HCT116 (cell line): ENCODE measurements around the gene FOXP2. TPM values are rescaled to one million over a fixed set of nuclear protein-coding genes. Genes with fewer than 3 reads are reported as not detected.

Experiments
- ATAC-seq: fragments of 200-7000 bp; cut with Tn5 transposase; 2 replicates; pipeline ENCODE4 v1.9.1; 2020; ENCODE audit warnings: mild to moderate bottlenecking, moderate library complexity
- BruUV-seq: library from RNA; stranded (reverse); fragments of 400-500 nt; replicated peaks from 2 replicates; lab custom pipeline; 2021; lab: Mats Ljungman, UMichigan
- CTCF ChIA-PET: fragments of 300-600 bp; sonication (Branson Sonifier 250); formaldehyde crosslinking; loops from one replicate; lab custom pipeline; 2021; ENCODE audit warnings: antibody characterized with exemption; lab: Charles Lee
- POLR2A ChIA-PET: fragments of 300-600, 350-600 bp; sonication (Branson Sonifier 250); formaldehyde crosslinking; loops from one replicate; lab custom pipeline; 2021; ENCODE audit warnings: antibody characterized with exemption; lab: Charles Lee
- RAD21 ChIA-PET, 2 experiments: fragments of 300-600 bp; sonication (Branson Sonifier 250); formaldehyde crosslinking; loops; one replicate each; lab custom pipeline; 2023; ENCODE audit warnings: low total read pairs in 2 of 2; ENCODE audit not compliant: uncharacterized antibody in 2 of 2, unreplicated experiment in 2 of 2, low non-redundant PET in 1 of 2; lab: Charles Lee
- DNase-seq: peaks from one replicate; pipeline ENCODE4 v3.0.0-alpha.2; 2010; ENCODE audit warnings: low read depth, low spot score
- H2AFZ ChIP-seq: fragments of 200-600 bp; shearing (Covaris generic), sonication (generic); 2 replicates; pipeline ENCODE4 v1.6.1; 2017; ENCODE audit warnings: low read depth, mixed run types, mixed read lengths, antibody characterized with exemption, low read length; ENCODE audit not compliant: poor library complexity, severe bottlenecking
- H3K27ac ChIP-seq: 2 replicates; pipeline ENCODE4 v1.5.1; 2012; ENCODE audit warnings: low read depth, low read length
- H3K27me3 ChIP-seq: fragments of 200-600 bp; sonication (generic); 2 replicates; pipeline ENCODE4 v1.6.1; 2016; ENCODE audit warnings: mixed run types, low read length, mixed read lengths; ENCODE audit not compliant: insufficient read depth
- H3K36me3 ChIP-seq, 2 experiments: fragments of 200-500 bp in 1 of 2; fragments of 200-600 bp in 1 of 2; sonication (Bioruptor generic) in 1 of 2; sonication (generic) in 1 of 2; 2 replicates each; pipeline versions ENCODE4 v1.5.1 to v1.6.1; 2014 to 2016; ENCODE audit warnings: low read length in 2 of 2, inconsistent platforms in 1 of 2, mixed read lengths in 1 of 2, mixed run types in 1 of 2; ENCODE audit not compliant: insufficient read depth in 2 of 2, control insufficient read depth in 1 of 2
- H3K4me1 ChIP-seq, 2 experiments: fragments of 200-600 bp in 1 of 2; sonication (generic) in 1 of 2; 2 replicates each; pipeline versions ENCODE4 v1.5.1 to v1.6.1; 2012 to 2017; ENCODE audit warnings: low read length in 2 of 2, inconsistent platforms in 1 of 2, mild to moderate bottlenecking in 1 of 2, mixed read lengths in 1 of 2, mixed run types in 1 of 2, moderate library complexity in 1 of 2; ENCODE audit not compliant: insufficient read depth in 2 of 2, control insufficient read depth in 1 of 2
- H3K4me2 ChIP-seq: fragments of 200-600 bp; sonication (generic); 2 replicates; pipeline ENCODE4 v1.6.1; 2017; ENCODE audit warnings: mixed run types, low read length, mixed read lengths
- H3K4me3 ChIP-seq, 2 experiments: fragments of 200-600 bp in 1 of 2; sonication (generic) in 1 of 2; replicated peaks in 1 of 2; 2 replicates each; pipeline ENCODE4 v1.5.1; 2011 to 2016; ENCODE audit warnings: low read length in 2 of 2, control low read depth in 1 of 2, low read depth in 1 of 2, mild to moderate bottlenecking in 1 of 2, mixed read lengths in 1 of 2, mixed run types in 1 of 2
- H3K79me2 ChIP-seq: fragments of 200-600 bp; sonication (generic); 2 replicates; pipeline ENCODE4 v1.6.1; 2017; ENCODE audit warnings: mild to moderate bottlenecking, mixed run types, low read length, moderate library complexity, mixed read lengths; ENCODE audit not compliant: insufficient read depth
- H3K9ac ChIP-seq: fragments of 200-600 bp; sonication (generic); 2 replicates; pipeline ENCODE4 v1.6.1; 2016; ENCODE audit warnings: low read length, mixed read lengths
- H3K9me2 ChIP-seq: fragments of 200-600 bp; sonication (generic), shearing (Covaris generic); 2 replicates; pipeline ENCODE4 v1.6.1; 2017; ENCODE audit warnings: mixed run types, mild to moderate bottlenecking, moderate library complexity; ENCODE audit not compliant: insufficient read depth
- H3K9me3 ChIP-seq, 2 experiments: fragments of 200-500 bp in 1 of 2; fragments of 200-600 bp in 1 of 2; sonication (Bioruptor generic) in 1 of 2; sonication (generic) in 1 of 2; 2 replicates each; pipeline ENCODE4 v1.6.1; 2014 to 2017; ENCODE audit warnings: low read length in 2 of 2, mixed read lengths in 2 of 2, inconsistent platforms in 1 of 2, low read depth in 1 of 2, mild to moderate bottlenecking in 1 of 2, mixed run types in 1 of 2, moderate library complexity in 1 of 2; ENCODE audit not compliant: control insufficient read depth in 1 of 2, insufficient read depth in 1 of 2
- H4K20me1 ChIP-seq: fragments of 200-600 bp; sonication (generic), shearing (Covaris generic); 2 replicates; pipeline ENCODE4 v1.6.1; 2017; ENCODE audit warnings: mixed run types, mild to moderate bottlenecking, moderate library complexity; ENCODE audit not compliant: insufficient read depth
- ELF1 ChIP-seq: IDR thresholded peaks from 2 replicates; pipeline ENCODE4 v1.6.1; 2012; ENCODE audit warnings: low read depth, borderline replicate concordance
- REST ChIP-seq: IDR thresholded peaks from 2 replicates; pipeline ENCODE4 v1.6.1; 2012; ENCODE audit warnings: low read depth
- intact Hi-C: fragments of 100-400 bp; cut with micrococcal nuclease; formaldehyde crosslinking; loops from 2 replicates; pipeline ENCODE4 v1.10.0; 2022
- total RNA-seq: library from RNA; stranded (reverse); gene quantifications from one replicate; pipeline ENCODE4 v1.2.1, GENCODE V29; 2021; ENCODE audit not compliant: unreplicated experiment

The FOXP2 gene
- total RNA-seq, 1 experiment from 2014 or later = 2.5 TPM

GRCh38 chr7:114548081-114548980, 133.7 kb downstream of the FOXP2 start:
- TF ChIP-seq ELF1 (no peak), REST (no peak)
- TF ChIP-seq, all 23 proteins: peak for 0
- ATAC-seq = no peak
- Histone ChIP-seq H3K36me3 (no peaks in the 10 kb centered on the region), H3K27me3 (no peaks in the 10 kb centered on the region), H4K20me1 (no peaks in the 10 kb centered on the region), H3K9ac (no peak overlapping the region), H3K27ac (no peak overlapping the region), H3K79me2 (no peaks in the 10 kb centered on the region), H3K9me2 (no peaks in the 10 kb centered on the region), H3K4me1 (no peaks in the 10 kb centered on the region), H3K9me3 (no peaks in the 10 kb centered on the region), H3K4me3 (no peak overlapping the region), H3K4me2 (no peak overlapping the region), H2AFZ (no peak overlapping the region)
- DNase-seq = no peak
- CTCF ChIA-PET = no interaction called here
- intact Hi-C loops = no loop called here
- no TSS peak for BruUV-seq
- RAD21 ChIA-PET = no interaction called here
- POLR2A ChIA-PET = no interaction called here
